ENCODE results near the gene DYRK3.

DNA sequence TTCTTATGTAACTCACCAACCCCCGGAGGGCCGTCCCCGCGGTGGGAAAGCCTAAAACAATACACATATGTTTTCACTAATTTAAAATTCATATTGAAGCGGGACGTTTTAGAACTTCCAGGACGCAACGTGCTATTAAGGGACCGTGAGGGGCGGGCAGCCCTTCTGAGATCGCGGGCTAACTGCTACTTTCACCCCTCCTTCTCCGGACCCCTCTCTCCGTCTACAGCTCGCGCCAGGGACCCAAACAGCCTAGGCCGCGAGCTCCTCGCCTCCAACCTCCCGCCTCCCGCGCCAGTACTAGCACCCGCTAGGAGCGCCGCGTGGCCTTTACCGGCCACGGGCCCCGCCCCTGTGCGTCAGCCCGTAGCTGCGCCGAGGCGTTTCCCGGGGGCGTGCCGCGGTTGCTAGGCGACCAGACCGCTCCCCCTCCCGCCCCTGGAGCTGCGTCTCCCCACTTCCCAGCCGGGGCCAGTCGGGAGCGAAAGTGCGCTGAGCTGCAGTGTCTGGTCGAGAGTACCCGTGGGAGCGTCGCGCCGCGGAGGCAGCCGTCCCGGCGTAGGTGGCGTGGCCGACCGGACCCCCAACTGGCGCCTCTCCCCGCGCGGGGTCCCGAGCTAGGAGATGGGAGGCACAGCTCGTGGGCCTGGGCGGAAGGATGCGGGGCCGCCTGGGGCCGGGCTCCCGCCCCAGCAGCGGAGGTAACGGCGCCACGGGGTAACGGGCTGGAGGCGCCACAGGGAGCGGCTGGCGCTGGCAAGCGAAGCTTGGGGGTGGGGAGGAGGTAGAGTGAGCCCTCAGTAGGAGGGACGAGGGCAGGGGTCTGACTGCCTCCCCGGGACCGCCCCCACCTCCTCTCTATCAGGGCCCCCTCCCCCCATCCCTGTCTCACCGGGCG is at the start of gene DYRK3:
- TF ChIP-seq, protein P1, sequence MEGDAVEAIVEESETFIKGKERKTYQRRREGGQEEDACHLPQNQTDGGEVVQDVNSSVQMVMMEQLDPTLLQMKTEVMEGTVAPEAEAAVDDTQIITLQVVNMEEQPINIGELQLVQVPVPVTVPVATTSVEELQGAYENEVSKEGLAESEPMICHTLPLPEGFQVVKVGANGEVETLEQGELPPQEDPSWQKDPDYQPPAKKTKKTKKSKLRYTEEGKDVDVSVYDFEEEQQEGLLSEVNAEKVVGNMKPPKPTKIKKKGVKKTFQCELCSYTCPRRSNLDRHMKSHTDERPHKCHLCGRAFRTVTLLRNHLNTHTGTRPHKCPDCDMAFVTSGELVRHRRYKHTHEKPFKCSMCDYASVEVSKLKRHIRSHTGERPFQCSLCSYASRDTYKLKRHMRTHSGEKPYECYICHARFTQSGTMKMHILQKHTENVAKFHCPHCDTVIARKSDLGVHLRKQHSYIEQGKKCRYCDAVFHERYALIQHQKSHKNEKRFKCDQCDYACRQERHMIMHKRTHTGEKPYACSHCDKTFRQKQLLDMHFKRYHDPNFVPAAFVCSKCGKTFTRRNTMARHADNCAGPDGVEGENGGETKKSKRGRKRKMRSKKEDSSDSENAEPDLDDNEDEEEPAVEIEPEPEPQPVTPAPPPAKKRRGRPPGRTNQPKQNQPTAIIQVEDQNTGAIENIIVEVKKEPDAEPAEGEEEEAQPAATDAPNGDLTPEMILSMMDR (conservative IDR thresholded peaks at IDR 0.05): no peak
- peak; percentile 59 for TF ChIP-seq ZFX (IDR thresholded peaks at IDR 0.05)

Measured in C4-2B (cell line).